Erythroblast (primary cell): ENCODE results near the gene MPO.

Experiments
- GATA1 ChIP-seq: IDR thresholded peaks from 2 replicates; pipeline ENCODE4 v1.6.1; 2011; ENCODE audit warnings: low read depth, mild to moderate bottlenecking, control low read depth, low read length, moderate library complexity
- POLR2A ChIP-seq: IDR thresholded peaks from 2 replicates; pipeline ENCODE4 v1.6.1; 2011; ENCODE audit warnings: mild to moderate bottlenecking, low read length

DNA sequence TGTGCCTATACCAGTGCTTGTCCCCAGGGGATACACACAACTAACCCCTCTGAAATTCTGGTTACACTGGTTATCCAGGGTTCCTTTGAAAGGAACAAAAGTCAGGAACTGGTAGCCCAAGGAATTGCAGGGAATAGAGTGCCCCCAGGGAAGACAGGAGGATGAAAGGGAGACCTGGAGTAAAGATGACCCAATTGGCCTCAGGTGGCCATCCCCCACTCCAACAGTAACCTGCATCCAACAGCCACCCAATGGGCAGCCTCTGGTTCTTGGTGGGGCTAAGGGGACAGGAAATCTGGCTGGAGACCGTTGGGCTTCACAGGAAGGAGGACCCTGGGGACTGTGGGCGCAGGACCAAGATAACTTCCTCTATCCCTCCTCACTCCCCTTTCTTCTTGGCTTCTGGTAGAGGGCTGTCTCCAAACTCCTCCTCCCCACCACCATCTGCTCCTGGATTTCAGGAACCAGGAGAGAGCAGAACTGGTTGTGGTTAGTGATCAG, 826 bp upstream of the MPO start:
- no peak for TF ChIP-seq POLR2A
- no peak for TF ChIP-seq GATA1
